Esophagus squamous epithelium (tissue), 4 donors: ENCODE results near the gene SLC5A9.

Source experiments
- POLR2A ChIP-seq, 4 donors: fragments of 450-650 bp; IDR thresholded peaks; one replicate each; pipeline ENCODE4 v1.6.1; 2017; ENCODE audit warnings: antibody characterized with exemption in 4 of 4, mild to moderate bottlenecking in 4 of 4, moderate library complexity in 3 of 4
- TF ChIP-seq, protein P1 (sequence below), 6 experiments: fragments of 450-650 bp in 4 of 6; fragments of 200-600 bp in 2 of 6; sonication (generic) in 2 of 6; IDR thresholded peaks; one replicate each; pipeline ENCODE4 v1.5.1; 2016 to 2019; ENCODE audit warnings: antibody characterized with exemption in 6 of 6, mild to moderate bottlenecking in 4 of 6, moderate library complexity in 4 of 6

DNA sequence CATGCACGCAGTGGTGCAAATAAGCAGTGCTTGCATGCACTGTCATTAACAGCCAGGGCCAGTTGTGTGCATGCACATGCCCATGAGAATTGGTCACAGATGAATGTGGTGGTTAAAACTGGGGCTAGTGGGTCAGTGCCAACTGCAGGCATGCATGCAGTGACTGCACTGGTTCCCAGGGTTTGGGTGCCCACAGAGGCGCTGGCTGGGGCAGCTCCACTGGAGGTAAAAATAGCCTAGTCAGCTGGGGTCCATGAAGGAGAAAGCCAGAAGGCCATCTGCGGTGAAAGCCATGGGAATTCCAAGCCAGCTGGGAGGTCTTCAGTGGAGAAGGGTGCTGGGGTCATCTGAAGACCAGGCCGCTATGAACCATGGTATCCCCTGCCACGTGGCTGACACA, 70.2 kb downstream of the SLC5A9 start:
- TF ChIP-seq POLR2A (IDR thresholded peaks at IDR 0.05): no peak
- TF ChIP-seq, protein P1, sequence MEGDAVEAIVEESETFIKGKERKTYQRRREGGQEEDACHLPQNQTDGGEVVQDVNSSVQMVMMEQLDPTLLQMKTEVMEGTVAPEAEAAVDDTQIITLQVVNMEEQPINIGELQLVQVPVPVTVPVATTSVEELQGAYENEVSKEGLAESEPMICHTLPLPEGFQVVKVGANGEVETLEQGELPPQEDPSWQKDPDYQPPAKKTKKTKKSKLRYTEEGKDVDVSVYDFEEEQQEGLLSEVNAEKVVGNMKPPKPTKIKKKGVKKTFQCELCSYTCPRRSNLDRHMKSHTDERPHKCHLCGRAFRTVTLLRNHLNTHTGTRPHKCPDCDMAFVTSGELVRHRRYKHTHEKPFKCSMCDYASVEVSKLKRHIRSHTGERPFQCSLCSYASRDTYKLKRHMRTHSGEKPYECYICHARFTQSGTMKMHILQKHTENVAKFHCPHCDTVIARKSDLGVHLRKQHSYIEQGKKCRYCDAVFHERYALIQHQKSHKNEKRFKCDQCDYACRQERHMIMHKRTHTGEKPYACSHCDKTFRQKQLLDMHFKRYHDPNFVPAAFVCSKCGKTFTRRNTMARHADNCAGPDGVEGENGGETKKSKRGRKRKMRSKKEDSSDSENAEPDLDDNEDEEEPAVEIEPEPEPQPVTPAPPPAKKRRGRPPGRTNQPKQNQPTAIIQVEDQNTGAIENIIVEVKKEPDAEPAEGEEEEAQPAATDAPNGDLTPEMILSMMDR (IDR thresholded peaks at IDR 0.05): no peak
